HepG2 (cell line): Measurements from ENCODE around the gene OR52W1. TPM values are rescaled to one million over a fixed set of nuclear protein-coding genes. Genes with fewer than 3 reads are reported as not detected.

Source experiments
- ATAC-seq: fragments of 200-7000 bp; cut with Tn5 transposase; 3 replicates; pipeline ENCODE4 v1.9.1; 2020; ENCODE audit warnings: mild to moderate bottlenecking, moderate library complexity
- BruUV-seq: library from RNA; stranded (reverse); fragments of 400-500 nt; replicated peaks from 2 replicates; lab custom pipeline; 2021; lab: Mats Ljungman, UMichigan
- CTCF ChIA-PET: fragments of 300-600 bp; formaldehyde crosslinking; extraction: SDS; loops from one replicate; lab custom pipeline; 2021; ENCODE audit warnings: low total read pairs, inconsistent platforms, low intra/inter-chr PET ratio; lab: Yijun Ruan, JAX
- POLR2A ChIA-PET: fragments of 350-600 bp; sonication (Branson Sonifier 250); formaldehyde crosslinking; loops from one replicate; lab custom pipeline; 2020; ENCODE audit warnings: antibody characterized with exemption, inconsistent platforms; lab: Yijun Ruan, JAX
- DNase-seq: peaks from one replicate; pipeline ENCODE4 v3.0.0-alpha.2; 2015; ENCODE audit warnings: low spot score
- FAIRE-seq: peaks from 3 replicates; lab custom pipeline; 2011; peaks lifted over from hg19 to GRCh38; lab: Jason Lieb, UNC
- H2AFZ ChIP-seq: one replicate; pipeline ENCODE4 v1.6.1; 2011; ENCODE audit warnings: low read length, inconsistent platforms
- H3K27ac ChIP-seq: fragments of 300-600 bp; 3 replicates; pipeline ENCODE4 v1.8.0; 2011; ENCODE audit warnings: mixed run types, mild to moderate bottlenecking, mixed read lengths, low read length, inconsistent platforms; ENCODE audit not compliant: insufficient read depth; ENCODE audit errors: extremely low read length
- H3K27me3 ChIP-seq, 2 experiments: fragments of 200-600 bp in 1 of 2; 2 replicates in 1 of 2; 3 replicates in 1 of 2; pipeline versions ENCODE4 v1.6.0 to v1.8.0; 2011; ENCODE audit warnings: low read length in 2 of 2, mild to moderate bottlenecking in 2 of 2, moderate library complexity in 2 of 2, inconsistent platforms in 1 of 2; ENCODE audit not compliant: insufficient read depth in 2 of 2, control insufficient read depth in 1 of 2
- H3K36me3 ChIP-seq, 2 experiments: fragments of 200-600 bp in 1 of 2; replicated peaks in 1 of 2; 2 replicates in 1 of 2; 3 replicates in 1 of 2; pipeline versions ENCODE4 v1.5.1 to v1.8.0; 2011; ENCODE audit warnings: low read length in 2 of 2, inconsistent platforms in 1 of 2; ENCODE audit not compliant: insufficient read depth in 2 of 2, control insufficient read depth in 1 of 2
- H3K4me1 ChIP-seq: 2 replicates; pipeline ENCODE4 v1.5.1; 2012; ENCODE audit warnings: low read length, inconsistent platforms; ENCODE audit not compliant: insufficient read depth
- H3K4me2 ChIP-seq: 2 replicates; pipeline ENCODE4 v1.6.0; 2011; ENCODE audit warnings: low read depth, low read length, inconsistent platforms
- H3K4me3 ChIP-seq, 3 experiments: fragments of 200-600 bp in 1 of 3; sonication (generic), shearing (Covaris generic) in 1 of 3; replicated peaks in 1 of 3; 2 replicates each; pipeline ENCODE4 v1.5.1; 2011 to 2016; ENCODE audit warnings: low read length in 3 of 3, inconsistent platforms in 2 of 3, low read depth in 2 of 3, mild to moderate bottlenecking in 2 of 3, control low read depth in 1 of 3, mixed read lengths in 1 of 3; ENCODE audit not compliant: insufficient read depth in 1 of 3
- H3K79me2 ChIP-seq: one replicate; pipeline ENCODE4 v1.6.1; 2011; ENCODE audit warnings: low read length, inconsistent platforms; ENCODE audit not compliant: insufficient read depth
- H3K9ac ChIP-seq: 2 replicates; pipeline ENCODE4 v1.6.0; 2011; ENCODE audit warnings: mild to moderate bottlenecking, low read depth, low read length, inconsistent platforms; ENCODE audit not compliant: insufficient read depth
- H3K9me3 ChIP-seq: 2 replicates; pipeline ENCODE4 v1.5.1; 2012; ENCODE audit warnings: mild to moderate bottlenecking, low read length
- H4K20me1 ChIP-seq: 2 replicates; pipeline ENCODE4 v1.6.0; 2011; ENCODE audit warnings: inconsistent platforms, mild to moderate bottlenecking, low read length, moderate library complexity; ENCODE audit not compliant: insufficient read depth
- STAT6 ChIP-seq: sonication (generic); formaldehyde crosslinking; IDR thresholded peaks from 2 replicates; pipeline ENCODE4 v1.4.0; 2020; ENCODE audit warnings: missing genetic modification reagents, mild to moderate bottlenecking, borderline replicate concordance
- ZC3H4 ChIP-seq: sonication (generic); formaldehyde crosslinking; IDR thresholded peaks from 2 replicates; pipeline ENCODE4 v1.4.0; 2020; ENCODE audit warnings: missing genetic modification reagents, borderline replicate concordance
- ZNF687 ChIP-seq: sonication (generic); formaldehyde crosslinking; IDR thresholded peaks from 2 replicates; pipeline ENCODE4 v1.5.1; 2020; ENCODE audit warnings: mild to moderate bottlenecking, missing genetic modification reagents, moderate library complexity
- ZNF746 ChIP-seq: sonication (generic); formaldehyde crosslinking; IDR thresholded peaks from 2 replicates; pipeline ENCODE4 v1.8.0; 2022; ENCODE audit warnings: mild to moderate bottlenecking, missing genetic modification reagents
- WGBS: methylation state at CpG from one replicate; pipeline ENCODE4 v1.1.6; 2017; ENCODE audit warnings: low lambda C conversion rate; 5-methylcytosine and 5-hydroxymethylcytosine counted together
- in situ Hi-C: cut with HindIII; loops from 2 replicates; pipeline ENCODE4 v1.10.0; 2017; ENCODE audit warnings: low pct_unique_long_range_greater_than_20kb; ENCODE audit not compliant: extremely low pct_ligation_motif_present
- intact Hi-C: fragments of 100-400 bp; cut with micrococcal nuclease; formaldehyde crosslinking; loops from one replicate; pipeline ENCODE4 v1.10.0; 2022; ENCODE audit not compliant: unreplicated experiment
- polyA plus RNA-seq, 8 experiments: library from polyadenylated mRNA; depleted of rRNA in 3 of 8; stranded (reverse) in 7 of 8; unstranded in 1 of 8; fragments of >200 nt; fragmentation: Illumina TruSeq in 4 of 8; extraction: Trizol in 4 of 8; gene quantifications; 2 replicates each; pipeline versions ENCODE4 v1.2.1 to v1.2.3, GENCODE V29; 2011 to 2016; ENCODE audit warnings: low read depth in 4 of 8, missing spikeins in 1 of 8, mixed read lengths in 1 of 8; ENCODE audit not compliant: insufficient read depth in 1 of 8
- total RNA-seq, 5 experiments: library from RNA; depleted of rRNA; stranded (reverse); fragments of >200 nt; fragmentation: Illumina TruSeq; extraction: Trizol; gene quantifications; 2 replicates each; pipeline ENCODE4 v1.2.3, GENCODE V29; 2016; ENCODE audit warnings: low read depth in 1 of 5
- TF ChIP-seq, protein P1 (sequence below): sonication (generic); formaldehyde crosslinking; IDR thresholded peaks from 2 replicates; pipeline ENCODE4 v1.8.0; 2022; ENCODE audit warnings: missing genetic modification reagents, mild to moderate bottlenecking, borderline replicate concordance
- TF ChIP-seq, protein P2 (sequence below): sonication (generic); formaldehyde crosslinking; IDR thresholded peaks from 2 replicates; pipeline ENCODE4 v1.4.0; 2020; ENCODE audit warnings: missing genetic modification reagents
- TF ChIP-seq, protein P3 (sequence below), 2 experiments: sonication (generic) in 1 of 2; formaldehyde crosslinking in 1 of 2; IDR thresholded peaks; 2 replicates each; pipeline versions ENCODE4 v1.4.0 to v1.6.1; 2018 to 2020; ENCODE audit warnings: missing genetic modification reagents in 2 of 2, borderline replicate concordance in 1 of 2, low read depth in 1 of 2, mild to moderate bottlenecking in 1 of 2, missing biosample characterization in 1 of 2
- TF ChIP-seq, protein P4 (sequence below): sonication (generic); IDR thresholded peaks from 2 replicates; pipeline ENCODE4 v1.6.1; 2016; ENCODE audit warnings: low read depth, borderline replicate concordance

OR52W1 gene
- total and polyA plus RNA-seq, 2 of the 13 experiments (the other 11 are each of a cell fraction or from before 2014, with no cell fraction given): not detected

GRCh38 chr11:6228520-6228919 lies 29.5 kb downstream of the OR52W1 start:
- Histone ChIP-seq H3K9me3 (no peaks in the 10 kb centered on the region), H3K79me2 (peaks cover 40% of the 10 kb centered on the region), H2AFZ (no peak overlapping the region), H3K9ac (no peak overlapping the region), H3K4me1 (peaks cover 29% of the 10 kb centered on the region), H3K27ac (no peak overlapping the region), H3K4me3 (no peak overlapping the region), H4K20me1 (no peaks in the 10 kb centered on the region), H3K36me3 (peaks cover 2 to 10% of the 10 kb centered on the region in 2 experiments; a peak in 4 of 5 replicates), H3K4me2 (no peak overlapping the region), H3K27me3 (no peaks in the 10 kb centered on the region)
- DNase-seq (no peak), ATAC-seq (no peak), FAIRE-seq (no peak)
- intact Hi-C loops (no loop called here), in situ Hi-C loops (no loop called here)
- ChIA-PET POLR2A (no interaction called here), CTCF (no interaction called here)
- no TSS peak for BruUV-seq
- TF ChIP-seq, protein P1, sequence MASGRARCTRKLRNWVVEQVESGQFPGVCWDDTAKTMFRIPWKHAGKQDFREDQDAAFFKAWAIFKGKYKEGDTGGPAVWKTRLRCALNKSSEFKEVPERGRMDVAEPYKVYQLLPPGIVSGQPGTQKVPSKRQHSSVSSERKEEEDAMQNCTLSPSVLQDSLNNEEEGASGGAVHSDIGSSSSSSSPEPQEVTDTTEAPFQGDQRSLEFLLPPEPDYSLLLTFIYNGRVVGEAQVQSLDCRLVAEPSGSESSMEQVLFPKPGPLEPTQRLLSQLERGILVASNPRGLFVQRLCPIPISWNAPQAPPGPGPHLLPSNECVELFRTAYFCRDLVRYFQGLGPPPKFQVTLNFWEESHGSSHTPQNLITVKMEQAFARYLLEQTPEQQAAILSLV: no peak
- TF ChIP-seq, protein P2, sequence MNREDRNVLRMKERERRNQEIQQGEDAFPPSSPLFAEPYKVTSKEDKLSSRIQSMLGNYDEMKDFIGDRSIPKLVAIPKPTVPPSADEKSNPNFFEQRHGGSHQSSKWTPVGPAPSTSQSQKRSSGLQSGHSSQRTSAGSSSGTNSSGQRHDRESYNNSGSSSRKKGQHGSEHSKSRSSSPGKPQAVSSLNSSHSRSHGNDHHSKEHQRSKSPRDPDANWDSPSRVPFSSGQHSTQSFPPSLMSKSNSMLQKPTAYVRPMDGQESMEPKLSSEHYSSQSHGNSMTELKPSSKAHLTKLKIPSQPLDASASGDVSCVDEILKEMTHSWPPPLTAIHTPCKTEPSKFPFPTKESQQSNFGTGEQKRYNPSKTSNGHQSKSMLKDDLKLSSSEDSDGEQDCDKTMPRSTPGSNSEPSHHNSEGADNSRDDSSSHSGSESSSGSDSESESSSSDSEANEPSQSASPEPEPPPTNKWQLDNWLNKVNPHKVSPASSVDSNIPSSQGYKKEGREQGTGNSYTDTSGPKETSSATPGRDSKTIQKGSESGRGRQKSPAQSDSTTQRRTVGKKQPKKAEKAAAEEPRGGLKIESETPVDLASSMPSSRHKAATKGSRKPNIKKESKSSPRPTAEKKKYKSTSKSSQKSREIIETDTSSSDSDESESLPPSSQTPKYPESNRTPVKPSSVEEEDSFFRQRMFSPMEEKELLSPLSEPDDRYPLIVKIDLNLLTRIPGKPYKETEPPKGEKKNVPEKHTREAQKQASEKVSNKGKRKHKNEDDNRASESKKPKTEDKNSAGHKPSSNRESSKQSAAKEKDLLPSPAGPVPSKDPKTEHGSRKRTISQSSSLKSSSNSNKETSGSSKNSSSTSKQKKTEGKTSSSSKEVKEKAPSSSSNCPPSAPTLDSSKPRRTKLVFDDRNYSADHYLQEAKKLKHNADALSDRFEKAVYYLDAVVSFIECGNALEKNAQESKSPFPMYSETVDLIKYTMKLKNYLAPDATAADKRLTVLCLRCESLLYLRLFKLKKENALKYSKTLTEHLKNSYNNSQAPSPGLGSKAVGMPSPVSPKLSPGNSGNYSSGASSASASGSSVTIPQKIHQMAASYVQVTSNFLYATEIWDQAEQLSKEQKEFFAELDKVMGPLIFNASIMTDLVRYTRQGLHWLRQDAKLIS (CRISPR knock-in tag): no peak
- TF ChIP-seq ZNF687 (CRISPR knock-in tag) (no peak), ZNF746 (no peak), ZC3H4 (CRISPR knock-in tag) (no peak), STAT6 (CRISPR knock-in tag) (no peak)
- TF ChIP-seq, protein P3, sequence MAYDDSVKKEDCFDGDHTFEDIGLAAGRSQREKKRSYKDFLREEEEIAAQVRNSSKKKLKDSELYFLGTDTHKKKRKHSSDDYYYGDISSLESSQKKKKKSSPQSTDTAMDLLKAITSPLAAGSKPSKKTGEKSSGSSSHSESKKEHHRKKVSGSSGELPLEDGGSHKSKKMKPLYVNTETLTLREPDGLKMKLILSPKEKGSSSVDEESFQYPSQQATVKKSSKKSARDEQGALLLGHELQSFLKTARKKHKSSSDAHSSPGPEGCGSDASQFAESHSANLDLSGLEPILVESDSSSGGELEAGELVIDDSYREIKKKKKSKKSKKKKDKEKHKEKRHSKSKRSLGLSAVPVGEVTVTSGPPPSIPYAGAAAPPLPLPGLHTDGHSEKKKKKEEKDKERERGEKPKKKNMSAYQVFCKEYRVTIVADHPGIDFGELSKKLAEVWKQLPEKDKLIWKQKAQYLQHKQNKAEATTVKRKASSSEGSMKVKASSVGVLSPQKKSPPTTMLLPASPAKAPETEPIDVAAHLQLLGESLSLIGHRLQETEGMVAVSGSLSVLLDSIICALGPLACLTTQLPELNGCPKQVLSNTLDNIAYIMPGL (CRISPR knock-in tag; IDR thresholded peaks at IDR 0.05; ENCODE audit: borderline replicate concordance in 1 of 2, low read depth in 1 of 2): no peak
- TF ChIP-seq, protein P4, sequence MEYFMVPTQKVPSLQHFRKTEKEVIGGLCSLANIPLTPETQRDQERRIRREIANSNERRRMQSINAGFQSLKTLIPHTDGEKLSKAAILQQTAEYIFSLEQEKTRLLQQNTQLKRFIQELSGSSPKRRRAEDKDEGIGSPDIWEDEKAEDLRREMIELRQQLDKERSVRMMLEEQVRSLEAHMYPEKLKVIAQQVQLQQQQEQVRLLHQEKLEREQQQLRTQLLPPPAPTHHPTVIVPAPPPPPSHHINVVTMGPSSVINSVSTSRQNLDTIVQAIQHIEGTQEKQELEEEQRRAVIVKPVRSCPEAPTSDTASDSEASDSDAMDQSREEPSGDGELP: no peak
- WGBS: 60% methylated on average over 3 of the region's 3 CpGs
